BJ (cell line): ENCODE results near the gene GSC2. TPM values are rescaled to one million over a fixed set of nuclear protein-coding genes. Genes with fewer than 3 reads are reported as not detected.
"Not testable (repeated sequence)": the region's sequence is repeated elsewhere in the genome, so short reads cannot be mapped to it uniquely, and the experiment has no call there.

Experiments used
- CTCF ChIA-PET: fragments of 350-600 bp; formaldehyde crosslinking; extraction: SDS; loops from one replicate; lab custom pipeline; 2021; ENCODE audit warnings: antibody characterized with exemption, inconsistent platforms; lab: Yijun Ruan, JAX
- POLR2A ChIA-PET: fragments of 300-600 bp; sonication (Branson Sonifier 250); formaldehyde crosslinking; extraction: SDS; loops from one replicate; lab custom pipeline; 2021; ENCODE audit warnings: antibody characterized with exemption; lab: Charles Lee
- DNase-seq: peaks from one replicate; pipeline ENCODE4 v3.0.0-alpha.2; 2011; ENCODE audit warnings: low read depth
- H3K27me3 ChIP-seq: 2 replicates; pipeline ENCODE4 v1.6.0; 2011; ENCODE audit warnings: low read length; ENCODE audit not compliant: control insufficient read depth, insufficient read depth
- H3K36me3 ChIP-seq: 2 replicates; pipeline ENCODE4 v1.5.1; 2011; ENCODE audit warnings: low read length; ENCODE audit not compliant: control insufficient read depth, insufficient read depth
- H3K4me3 ChIP-seq: 2 replicates; pipeline ENCODE4 v1.5.1; 2011; ENCODE audit warnings: low read depth, mild to moderate bottlenecking, control low read depth, low read length
- CTCF ChIP-seq: IDR thresholded peaks from 2 replicates; pipeline ENCODE4 v1.5.1; 2011; ENCODE audit warnings: low read depth, mild to moderate bottlenecking, control low read depth, inconsistent platforms, low read length, moderate library complexity; ENCODE audit not compliant: insufficient read depth
- polyA plus RNA-seq: library from polyadenylated mRNA; depleted of rRNA; stranded (reverse); fragments of >200 nt; gene quantifications from 2 replicates; pipeline ENCODE4 v1.2.3, GENCODE V29; 2011

The GSC2 gene
- polyA plus RNA-seq, 1 experiment: not detected

DNA sequence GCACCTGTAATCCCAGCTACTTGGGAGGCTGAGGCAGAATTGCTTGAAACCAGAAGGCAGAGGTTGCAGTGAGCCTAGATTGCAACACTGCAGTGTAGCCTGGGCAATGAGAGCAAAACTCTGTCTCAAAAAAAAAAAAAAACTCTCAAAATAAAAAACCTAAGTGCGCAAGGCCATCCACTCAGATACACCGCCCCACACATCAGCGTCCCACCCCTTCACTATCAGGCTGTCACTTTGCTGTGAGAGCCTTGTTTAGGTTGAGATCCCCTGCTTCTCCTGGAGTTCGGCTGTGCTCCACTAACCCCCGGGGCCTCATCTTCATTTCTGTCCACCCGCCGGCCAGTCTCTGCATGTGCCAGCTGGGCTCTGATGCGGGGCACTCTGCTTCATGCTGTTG lies 16.3 kb upstream of the GSC2 start:
- CTCF ChIA-PET: no interaction called here
- Histone ChIP-seq H3K36me3 (no peaks in the 10 kb centered on the region), H3K27me3 (peaks cover 19% of the 10 kb centered on the region), H3K4me3 (no peak overlapping the region)
- POLR2A ChIA-PET: no interaction called here
- no peak for DNase-seq
- TF ChIP-seq CTCF: no peak

DNA sequence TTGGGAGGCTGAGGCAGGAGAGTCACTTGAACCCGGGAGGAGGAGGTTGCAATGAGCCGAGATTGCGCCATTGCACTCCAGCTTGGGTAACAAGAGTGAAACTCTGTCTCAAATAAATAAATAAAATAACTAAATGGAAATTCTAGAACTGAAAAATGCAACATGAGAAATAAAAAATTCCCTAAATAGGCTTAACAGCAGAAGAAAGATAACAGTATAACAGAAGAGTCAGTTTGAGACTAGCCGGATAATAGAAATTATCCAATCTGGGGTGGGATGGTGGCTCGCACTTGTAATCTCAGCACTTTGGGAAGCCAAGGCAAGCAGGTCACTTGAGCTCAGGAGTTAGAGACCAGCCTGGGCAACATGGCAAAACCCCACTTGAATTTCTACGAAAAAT lies 14.3 kb upstream of the GSC2 start:
- ChIA-PET CTCF (no interaction called here), POLR2A (no interaction called here)
- no peak for TF ChIP-seq CTCF
- DNase-seq: no peak
- no peak overlapping the region for H3K4me3 ChIP-seq
- no peaks in the 10 kb centered on the region for H3K36me3 ChIP-seq
- peaks cover 19% of the 10 kb centered on the region for H3K27me3 ChIP-seq

DNA sequence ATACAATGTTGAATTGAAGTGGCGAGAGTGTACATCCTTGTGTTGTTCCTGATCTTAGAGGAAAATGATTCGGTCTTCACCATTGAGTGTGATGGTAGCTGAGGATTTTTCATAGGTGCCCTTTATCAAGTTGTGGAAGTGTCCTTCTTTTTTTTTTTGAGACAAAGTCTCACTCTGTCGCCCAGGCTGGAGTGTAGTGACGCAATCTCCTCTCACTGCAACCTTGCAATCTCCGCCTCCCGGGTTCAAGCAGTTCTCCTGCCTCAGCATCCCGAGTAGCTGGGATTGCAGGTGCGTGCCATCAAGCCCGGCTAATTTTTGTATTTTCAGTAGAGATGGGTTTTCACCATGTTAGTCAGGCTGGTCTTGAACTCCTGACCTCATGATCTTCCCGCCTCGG lies 8.6 kb upstream of the GSC2 start:
- CTCF ChIA-PET: interaction anchor here (1.5 kb wide), 1 partner anchor 14 kb away, joined by 4 read pairs; the partner anchor contains the start of gene ESS2
- POLR2A ChIA-PET, DNase-seq, H3K36me3 ChIP-seq, H3K27me3 ChIP-seq, H3K4me3 ChIP-seq: not testable (repeated sequence)

DNA sequence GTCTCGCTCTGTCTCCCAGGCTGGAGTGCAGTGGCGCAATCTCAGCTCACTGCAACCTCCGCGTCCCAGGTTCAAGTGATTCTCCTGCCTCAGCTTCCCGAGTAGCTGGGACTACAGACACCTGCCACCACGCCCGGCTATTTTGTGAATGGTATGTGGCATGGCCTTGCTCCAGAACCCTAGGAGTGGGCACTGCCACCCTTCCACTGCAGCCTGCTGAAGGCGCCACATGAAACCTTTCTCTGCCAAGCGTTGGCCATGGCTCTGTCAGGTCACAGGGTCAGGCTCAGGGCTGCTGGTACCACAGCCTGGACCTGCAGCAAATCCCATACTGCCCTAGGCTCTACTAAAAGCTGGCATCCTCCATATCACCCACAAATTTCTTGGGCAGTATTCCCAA lies 6.0 kb upstream of the GSC2 start:
- H3K36me3 ChIP-seq, DNase-seq, POLR2A ChIA-PET, H3K4me3 ChIP-seq: not testable (repeated sequence)
- H3K27me3 ChIP-seq: peaks cover 12% of the 10 kb centered on the region
- CTCF ChIA-PET: interaction anchor here (0.6 kb wide), 1 partner anchor 24 kb away, joined by 3 read pairs; no protein-coding TSS in a partner anchor

DNA sequence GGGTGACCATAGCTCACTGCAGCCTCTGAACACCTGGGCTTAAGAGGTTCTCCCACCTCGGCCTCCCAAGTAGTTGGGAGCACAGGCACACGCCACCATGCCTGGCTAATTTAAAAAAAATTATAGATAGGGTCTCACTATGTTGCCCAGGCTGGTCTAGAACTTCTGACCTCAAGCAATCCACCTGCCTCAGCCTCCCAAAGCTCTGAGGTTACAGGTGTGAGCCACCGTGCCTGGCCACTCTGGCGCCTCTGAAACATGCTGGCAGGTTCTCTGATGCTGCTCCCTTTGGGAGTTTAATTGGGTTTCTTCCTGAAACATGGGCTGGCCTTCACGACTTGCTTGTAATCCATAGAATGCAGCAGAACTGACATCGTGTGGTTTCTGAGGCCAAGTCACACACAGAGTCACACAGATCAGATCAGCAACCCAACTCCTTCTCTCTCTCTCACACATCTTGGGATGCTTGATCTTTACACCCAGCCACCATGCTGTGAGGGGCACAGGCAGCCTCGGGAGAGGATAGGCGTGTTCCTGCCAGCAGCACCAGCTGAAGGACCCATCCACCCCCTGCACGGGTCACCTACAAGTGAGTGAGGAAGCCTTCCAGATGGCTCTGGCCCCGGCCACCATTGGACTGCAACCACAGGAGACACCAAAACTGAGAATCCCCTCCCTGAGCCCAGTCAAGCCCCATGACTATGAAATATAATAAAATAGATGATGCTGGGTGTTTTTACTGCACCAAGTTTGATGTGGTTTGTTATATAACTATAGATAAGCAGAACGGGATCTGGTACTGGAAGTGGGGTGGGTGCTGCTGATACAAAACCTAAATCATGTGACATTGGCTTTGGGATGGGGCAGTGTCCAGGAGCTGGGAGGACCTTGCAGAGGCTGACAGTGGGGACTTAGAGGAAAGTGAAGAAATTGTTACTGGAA lies 3.1 kb upstream of the GSC2 start:
- POLR2A ChIA-PET: no interaction called here
- no peak for DNase-seq
- Histone ChIP-seq H3K27me3 (peaks cover 28% of the 10 kb centered on the region), H3K4me3 (no peak overlapping the region), H3K36me3 (no peaks in the 10 kb centered on the region)
- no peak for TF ChIP-seq CTCF
- CTCF ChIA-PET: interaction anchor here (2.9 kb wide), 1 partner anchor 8 kb away, joined by 14 read pairs; the partner anchor contains the start of gene ESS2

DNA sequence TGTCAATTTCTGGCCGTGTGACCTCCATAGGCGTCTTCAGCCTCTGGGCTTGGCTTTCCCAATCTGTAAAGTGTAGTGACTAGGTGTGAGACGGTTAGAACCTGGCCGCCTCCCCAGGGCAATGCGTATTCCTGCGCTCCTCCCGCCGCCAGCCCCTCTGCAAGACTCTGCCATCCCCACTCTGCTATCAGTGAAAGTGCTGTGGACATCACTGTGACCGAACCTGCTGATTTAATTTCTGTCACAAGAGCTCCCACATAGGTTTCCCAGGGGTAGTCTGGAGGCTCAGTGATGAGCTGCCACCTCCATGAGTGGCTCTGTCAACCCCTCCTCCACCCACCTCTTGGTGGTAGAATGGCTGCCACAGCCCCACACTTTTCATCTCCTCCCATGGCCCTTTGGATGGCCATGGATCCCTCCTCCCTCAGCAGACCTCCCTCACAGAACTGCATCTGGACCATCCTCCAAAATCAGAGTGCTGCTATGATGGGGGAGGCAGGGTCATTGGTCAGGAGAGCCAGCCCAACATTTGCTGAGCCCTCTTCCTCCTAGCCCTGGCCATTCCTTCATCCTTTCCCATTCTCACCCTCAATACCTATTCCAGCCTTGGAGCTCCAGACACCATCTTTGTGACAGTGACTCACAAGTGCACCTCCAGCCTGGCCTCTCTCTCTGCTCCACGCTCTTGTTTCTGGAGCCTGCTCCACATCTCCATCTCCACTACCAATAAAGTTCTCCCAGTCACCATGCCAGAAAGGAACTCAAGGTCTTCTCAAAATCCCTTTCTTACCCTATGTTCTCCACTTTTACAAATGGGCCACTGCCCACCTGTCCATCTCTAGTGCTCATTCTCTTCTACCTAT lies 1.5 kb upstream of the GSC2 start:
- ChIA-PET POLR2A (no interaction called here), CTCF (no interaction called here)
- no peak for DNase-seq
- Histone ChIP-seq H3K27me3 (peaks cover 42% of the 10 kb centered on the region), H3K36me3 (no peaks in the 10 kb centered on the region), H3K4me3 (no peak overlapping the region)
- TF ChIP-seq CTCF: no peak
